Measurements from ENCODE around the gene UTY.
"Not testable (repeated sequence)": the region's sequence is repeated elsewhere in the genome, so short reads cannot be mapped to it uniquely, and the experiment has no call there.

The UTY gene

DNA sequence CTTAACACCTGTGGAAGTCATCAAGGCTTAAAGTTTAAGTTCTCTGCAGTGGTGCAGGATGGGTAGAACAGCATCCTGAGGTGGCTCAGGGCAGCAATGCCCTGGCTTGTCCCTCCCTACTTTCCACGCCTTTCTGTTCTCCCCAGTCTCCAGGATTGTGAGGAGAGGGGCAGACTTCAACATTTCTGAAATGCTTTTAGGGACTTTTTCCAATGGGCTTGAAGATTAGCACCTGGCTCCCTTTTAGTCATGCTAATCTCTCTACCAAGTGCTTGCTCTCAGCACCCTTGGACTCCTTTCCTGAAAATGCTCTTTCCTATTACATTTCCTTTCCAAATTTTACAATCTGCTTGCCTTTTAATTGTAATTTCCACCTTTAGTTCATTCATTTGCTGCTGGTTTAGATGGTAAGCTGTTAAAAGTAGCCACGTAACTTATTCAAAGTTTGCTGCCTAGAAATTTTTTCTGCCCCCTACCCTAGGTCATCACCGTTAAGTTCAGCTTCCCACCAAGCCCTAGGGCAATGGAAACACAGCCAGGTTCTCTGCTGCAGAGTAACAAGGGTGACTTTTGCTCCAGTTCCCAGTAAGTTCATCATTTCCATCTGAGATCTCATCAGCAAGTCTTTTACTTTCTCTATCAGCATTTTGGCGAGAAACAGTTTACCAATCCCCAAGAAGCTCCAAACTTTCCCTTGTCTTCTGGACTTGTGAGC, 183.5 kb downstream of the UTY start:
- no peak for DNase-seq

DNA sequence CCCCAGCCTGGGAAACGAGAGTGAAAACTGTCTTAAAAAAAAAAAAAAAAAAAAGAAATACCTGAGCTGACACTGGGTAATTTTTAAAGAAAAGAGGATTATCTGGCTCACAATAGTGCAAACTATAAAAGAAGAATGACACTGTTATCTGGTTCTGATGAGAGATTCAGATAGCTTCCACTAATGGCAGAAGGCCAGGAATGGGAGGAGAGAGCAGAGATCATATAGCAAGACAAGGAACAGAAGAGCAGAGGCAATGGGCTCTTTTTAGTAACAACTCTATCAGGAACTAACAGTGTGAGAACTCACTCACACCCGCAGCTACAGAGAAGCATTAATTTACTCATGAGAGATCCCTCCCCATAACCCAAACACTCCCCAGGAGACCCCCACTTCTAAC, 184.8 kb downstream of the UTY start:
- no peak for DNase-seq

DNA sequence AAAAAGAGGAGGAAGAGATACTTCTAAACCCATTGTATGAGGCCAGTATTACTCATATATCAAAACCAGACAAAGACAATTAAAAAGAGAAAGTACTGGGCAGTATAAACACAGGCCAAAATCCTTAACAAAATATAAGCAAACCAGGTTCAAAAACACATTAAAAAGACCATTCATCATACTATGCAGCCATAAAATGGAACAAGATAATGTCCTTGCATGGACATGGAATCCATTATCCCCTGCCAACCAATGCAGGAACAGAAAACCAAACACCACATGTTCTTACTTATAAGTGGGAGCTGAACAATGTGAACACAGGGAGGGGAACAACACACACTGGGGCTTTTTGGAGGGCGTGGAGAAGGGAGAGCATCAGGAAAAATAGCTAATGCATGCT, 188.6 kb downstream of the UTY start:
- no peak for DNase-seq

DNA sequence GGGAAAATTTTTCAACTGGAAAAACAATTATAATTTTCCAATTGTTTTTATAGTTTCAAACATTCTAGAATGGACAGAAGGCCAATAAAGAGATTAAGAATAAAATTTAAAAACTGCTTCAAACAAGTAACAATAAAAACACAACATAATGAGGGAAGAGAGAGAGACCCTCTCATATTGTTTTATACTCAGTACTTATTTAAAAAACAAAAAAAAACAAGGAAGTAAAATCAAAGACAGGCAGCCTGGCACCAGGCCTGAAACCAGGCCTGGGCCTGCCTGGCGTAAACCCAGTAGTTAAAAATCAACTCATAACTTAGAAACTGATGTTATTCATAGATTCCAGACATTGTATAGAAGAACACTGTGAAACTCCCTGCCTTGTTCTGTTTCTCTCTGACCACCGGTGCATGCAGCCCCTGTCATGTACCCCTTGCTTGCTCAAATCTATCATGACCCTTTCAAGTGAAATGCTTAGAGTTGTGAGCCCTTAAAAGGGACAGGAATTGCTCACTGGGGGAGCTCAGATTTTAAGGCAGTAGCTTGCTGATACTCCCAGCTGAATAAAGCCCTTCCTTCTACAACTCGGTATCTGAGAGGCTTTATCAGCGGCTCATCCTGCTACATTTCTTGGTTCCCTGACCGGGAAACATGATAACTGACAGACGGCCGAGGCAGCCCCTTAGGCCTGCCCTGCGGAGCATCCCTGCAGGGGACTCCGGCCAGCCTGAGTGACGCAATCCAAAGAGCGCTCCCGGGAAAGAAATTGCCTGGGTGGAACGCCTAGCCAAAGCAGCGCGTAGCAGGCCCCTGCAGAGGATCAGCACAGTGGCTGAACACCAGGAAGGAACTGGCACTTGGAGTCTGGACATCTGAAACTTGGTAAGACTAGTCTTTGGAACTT, 197.4 kb downstream of the UTY start:
- not testable (repeated sequence) for DNase-seq

DNA sequence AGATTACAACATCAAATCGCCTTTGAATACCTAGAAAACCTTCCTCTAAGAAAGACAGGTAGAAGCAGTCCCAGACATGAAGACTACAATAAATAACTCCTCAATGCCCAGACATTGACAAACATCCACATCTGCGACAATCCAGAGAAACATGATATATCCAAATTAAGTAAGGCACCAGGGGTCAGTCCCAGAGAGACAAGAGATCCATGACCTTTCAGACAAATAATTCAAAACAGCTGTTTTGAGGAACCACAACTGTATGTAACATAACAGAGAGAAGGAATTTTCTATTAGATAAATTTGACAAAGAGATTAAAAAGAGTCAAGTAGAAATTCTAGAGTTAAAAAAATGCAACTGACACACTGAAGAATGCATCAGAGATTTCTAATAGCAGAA, 200.3 kb downstream of the UTY start:
- DNase-seq: no peak

DNA sequence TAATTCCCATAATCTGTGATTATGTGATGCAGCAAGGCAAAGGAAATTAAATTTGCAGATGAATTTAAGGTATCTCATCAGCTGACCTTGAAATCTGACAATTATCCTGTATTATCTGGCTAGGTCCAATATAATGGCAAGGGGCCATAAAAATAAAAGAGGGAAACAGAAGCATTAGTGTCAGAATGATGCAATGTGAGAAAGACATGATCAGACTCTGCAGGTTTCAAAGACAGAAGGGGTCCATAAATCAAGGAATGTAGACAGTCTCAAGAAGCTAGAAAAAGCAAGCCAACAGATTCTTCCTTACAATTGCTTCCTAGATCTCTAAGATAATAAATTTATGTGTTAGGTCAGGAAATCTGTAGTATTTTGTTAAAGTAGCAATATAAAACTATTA, 208.1 kb downstream of the UTY start:
- DNase-seq: no peak

DNA sequence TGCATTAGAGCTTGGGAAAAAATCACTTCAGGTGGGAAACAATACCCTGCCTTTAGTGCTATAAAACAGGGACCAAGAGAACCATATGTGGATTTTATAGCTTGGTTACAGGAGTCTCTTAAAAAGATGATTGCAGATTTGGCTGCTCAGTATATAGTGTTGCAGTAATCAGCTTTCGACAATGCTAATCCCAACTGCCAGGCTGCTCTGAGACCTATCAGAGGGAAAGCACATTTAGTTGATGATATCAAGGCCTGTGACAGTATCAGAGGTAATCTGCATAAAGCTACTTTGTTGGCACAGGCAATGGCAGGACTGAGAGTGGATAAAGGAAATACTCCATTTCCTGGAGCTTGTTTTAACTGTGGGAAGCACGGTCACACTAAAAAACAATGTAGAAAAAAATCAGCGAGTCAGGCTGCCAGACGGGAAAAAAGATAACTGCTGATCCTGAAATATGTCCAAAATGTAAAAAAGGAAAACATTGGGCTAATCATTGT, 225.8 kb downstream of the UTY start:
- not testable (repeated sequence) for DNase-seq

DNA sequence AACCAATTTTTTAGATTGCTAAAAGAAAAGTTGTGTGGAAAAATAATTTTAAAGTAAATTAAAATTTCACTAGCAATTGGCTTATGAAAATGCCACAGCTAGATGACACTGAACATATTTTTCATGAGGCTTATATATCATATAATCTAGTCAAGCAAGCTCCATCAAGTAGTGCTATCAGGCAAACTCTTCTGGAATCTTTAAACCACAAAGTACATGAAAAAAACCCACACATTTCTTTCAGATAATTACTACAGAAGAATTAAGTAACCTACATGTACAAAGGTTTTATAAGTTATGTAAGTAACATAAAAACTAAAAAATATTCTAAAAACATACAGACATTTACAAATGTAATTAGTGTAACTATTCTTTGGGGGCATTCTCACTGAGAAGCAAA, 229.4 kb downstream of the UTY start:
- no peak for DNase-seq

DNA sequence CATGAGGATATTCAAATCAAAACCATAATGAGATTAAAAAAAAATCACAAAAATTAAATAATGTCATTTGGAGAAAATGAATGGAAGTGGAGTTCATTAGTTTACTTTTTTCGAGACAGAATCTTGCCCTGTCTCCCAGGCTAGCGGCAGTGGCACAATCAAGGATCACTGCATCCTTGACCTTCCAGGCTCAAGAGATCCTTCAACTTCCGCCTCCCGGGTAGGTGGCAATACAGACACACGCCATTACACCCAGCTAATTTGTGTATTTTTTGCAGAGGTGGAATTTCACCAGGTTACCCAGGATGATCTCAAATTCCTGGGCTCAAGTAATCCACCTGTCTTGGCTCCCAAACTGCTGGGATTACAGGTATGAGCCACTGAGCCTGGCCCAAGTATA, 236.1 kb downstream of the UTY start:
- no peak for DNase-seq

DNA sequence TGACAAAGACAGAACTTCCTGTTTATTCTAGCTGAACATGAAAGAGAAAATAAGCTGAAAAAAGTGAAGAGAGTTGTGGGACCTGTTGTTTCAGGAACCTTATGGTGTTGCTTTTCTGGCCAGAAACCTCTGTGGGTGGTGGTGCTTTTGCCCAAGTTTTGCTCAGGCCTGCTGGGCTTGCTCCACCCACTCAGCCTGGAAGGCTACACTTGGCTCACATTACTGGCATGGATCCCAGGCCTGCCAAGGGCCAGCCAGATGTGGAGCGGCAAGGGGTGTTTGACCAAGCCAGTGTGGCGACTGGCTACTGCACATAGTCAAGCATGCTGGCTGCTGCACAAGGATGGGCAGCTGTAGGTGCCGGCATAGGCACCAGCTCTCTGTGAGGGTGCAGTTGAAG, 245.9 kb downstream of the UTY start:
- no peak for DNase-seq

DNA sequence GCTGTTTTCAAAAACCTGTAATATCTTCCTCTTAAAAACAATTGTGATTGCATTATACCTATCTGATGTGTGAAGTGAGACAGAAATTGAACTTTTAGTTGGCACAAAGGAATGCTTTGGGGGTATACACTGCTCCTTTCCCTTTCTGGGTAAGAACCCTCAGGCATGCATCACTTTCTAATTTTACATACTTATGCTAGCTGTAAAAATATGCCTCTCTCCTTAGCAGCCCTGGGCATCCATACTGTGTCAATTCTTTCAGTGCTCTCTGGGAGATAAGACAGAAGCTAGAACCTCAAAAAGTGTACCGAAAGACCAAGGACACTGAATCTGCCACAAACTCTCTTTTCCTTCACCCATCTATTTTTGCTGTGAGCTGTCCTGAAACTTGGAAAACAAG, 246.7 kb downstream of the UTY start:
- no peak for DNase-seq

DNA sequence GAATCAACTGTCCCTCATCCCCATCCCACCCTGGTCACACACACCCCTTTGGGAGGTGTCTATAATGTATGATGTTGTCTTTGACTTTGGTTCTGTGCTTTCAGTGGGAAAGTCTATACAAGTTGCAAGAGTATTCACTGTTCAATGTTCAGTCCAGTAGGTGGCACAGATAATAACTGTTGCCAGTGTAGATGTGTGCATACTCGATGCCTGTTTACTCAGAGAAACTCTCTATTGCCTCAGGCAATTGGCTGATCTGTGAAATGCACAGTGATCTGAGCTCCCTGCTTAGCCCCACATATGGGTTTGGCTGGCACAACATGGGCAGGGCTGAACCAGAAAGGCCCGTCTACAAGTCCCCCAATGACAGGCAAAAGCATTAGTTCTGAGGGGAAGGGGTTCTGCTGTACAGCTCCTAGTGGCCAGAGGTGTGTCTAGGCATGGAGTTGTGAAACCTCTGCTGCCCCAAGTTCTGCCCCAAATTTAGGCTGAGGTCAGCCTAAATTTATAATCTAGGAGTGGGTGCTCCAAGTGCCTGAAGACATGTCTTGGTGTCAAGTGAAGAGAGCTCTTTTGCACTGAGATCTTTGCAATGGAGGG, 252.4 kb downstream of the UTY start:
- no peak for DNase-seq

DNA sequence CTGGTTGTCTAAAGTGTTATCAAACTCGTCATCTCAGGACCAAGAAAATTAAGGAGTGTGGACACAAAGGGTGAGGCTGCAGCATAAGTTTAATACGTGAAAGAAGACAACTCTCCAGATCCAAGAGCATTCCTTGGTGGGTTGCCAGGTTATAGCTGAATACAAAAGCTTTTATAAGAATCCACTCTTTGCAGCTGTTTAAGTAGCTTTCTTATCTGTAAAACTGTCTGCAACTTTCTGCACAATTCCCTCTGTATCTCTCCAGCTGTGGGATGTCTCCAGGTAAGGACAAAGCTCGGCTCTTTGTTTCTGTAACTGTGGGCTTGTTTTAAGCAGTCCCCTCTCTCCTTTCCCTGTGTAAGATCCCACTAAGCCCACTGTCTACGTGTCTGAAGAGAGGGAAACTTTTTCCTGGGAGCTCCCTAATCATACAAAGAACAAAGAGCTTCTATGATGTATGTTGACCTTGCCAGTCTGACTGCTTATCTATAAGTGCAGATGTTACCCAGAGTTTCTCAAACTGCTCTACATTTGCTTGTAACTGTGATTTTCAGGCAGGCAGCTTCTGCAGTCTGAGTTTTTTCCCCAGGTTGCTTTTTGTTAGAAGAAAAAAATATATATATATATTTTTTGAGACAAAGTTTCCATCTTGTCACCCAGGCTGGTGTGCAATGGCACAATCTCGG, 268.7 kb downstream of the UTY start:
- no peak for DNase-seq

DNA sequence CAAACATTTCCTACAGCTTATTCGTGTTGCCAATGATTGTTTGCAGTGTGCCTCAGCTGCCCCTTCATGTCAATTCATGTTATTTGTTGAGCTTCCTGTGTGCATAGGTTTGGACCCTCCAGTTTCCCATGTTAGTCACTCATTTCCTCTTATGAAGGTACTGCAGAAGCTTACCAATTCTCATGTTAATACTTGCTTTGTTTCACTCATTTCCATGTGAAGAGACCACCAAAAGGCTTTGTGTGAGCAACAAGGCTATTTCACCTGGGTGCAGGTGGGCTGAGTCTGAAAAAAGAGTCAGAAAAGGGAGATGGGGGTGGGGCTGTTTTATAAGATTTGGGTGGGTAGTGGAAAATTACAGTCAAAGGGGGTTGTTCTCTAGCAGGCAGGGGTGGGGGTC, 274.6 kb downstream of the UTY start:
- DNase-seq: no peak

Measured in DMS153 (cell line).